Activated CD8-positive, alpha-beta memory T cell treated with anti-CD3 and anti-CD28 coated beads, Interleukin-2, amount 50 U/mL, for 1 hour (primary cell): ENCODE measurements around the gene HRH3.

Experiments
- DNase-seq: peaks from one replicate; pipeline ENCODE4 v3.0.0-alpha.2; 2020; ENCODE audit errors: extremely low read depth

The HRH3 gene

DNA sequence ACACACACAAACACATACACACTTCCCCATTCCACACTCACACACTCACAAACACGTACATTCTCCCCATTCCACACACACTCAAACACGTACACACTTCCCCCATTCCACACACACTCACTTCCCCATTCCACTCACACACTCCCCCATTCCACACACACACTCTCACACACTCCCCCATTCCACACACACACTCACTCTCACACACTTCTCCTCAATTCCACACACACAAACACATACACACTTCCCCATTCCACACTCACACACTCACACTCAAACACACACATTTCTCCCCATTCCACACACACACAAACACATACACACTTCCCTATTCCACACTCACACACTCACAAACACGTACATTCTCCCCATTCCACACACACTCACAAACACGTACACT lies 9.6 kb upstream of the HRH3 start:
- DNase-seq: no peak

DNA sequence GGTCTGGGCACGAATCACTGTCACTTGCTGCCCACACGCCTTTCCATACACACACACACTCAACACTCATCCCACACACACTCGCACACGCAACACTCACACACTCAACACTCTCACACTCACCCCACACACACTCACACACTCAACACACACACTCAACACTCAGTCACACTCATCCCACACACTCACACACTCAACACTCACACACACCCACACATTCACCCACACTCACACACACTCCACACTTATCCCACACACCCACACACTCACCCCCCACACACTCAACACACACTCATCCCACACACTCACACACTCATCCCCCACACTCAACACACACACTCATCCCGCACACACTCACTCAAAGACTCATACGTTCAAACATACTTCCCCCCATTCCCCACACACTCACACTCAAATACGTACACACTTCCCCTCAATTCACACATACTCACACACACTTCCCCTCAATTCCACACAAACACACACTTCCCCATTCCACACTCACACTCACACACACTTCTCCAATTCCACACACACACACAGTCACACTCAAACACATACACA lies 9.0 kb upstream of the HRH3 start:
- DNase-seq: no peak

DNA sequence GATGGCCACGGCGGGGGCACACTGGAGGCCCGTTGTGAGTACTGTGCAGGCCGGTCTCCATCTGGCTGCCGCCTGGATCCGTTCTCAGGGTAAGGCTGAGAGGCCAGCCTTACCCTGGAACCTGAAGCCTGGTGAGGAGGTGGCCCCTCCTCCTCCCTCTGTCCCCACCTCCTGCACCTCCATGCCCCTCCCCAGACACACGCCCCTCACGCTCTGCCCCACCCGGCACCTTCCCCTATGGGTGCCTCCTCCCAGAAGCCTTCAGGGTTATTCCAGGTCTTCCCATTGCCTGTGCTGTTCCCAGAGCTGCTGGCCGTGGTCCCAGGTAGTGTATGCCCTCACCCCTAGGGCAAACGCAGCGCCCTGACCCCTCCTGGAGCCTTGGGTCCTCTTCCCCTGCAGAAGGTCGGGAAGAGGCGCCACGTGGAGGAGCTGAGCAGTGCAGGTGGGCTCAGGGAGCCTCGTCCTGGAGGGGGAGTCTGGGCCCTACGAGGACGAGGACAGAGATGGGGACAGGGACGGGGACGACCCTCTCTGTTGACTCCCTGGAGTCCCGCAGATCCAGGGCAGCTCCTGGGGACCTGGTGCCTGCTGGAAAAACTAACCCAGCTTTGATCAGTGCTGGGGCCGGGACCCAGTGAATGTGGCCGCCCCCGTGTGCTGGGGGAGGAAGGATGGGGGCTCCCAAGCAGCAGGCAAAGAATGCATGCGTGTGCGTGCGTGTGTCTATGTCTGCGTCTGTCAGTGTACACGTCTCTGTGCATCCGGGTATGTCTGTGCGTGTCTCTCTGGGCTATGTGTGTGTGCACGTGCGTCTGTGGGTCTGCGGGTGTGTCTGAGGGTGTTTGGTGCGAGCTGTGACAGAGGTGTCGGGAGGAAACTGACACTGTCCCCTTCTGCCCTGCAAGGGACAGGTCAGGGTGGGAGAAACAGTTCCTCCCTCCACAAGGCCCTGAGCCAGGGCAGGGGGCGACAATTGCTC lies 8.2 kb upstream of the HRH3 start:
- no peak for DNase-seq

DNA sequence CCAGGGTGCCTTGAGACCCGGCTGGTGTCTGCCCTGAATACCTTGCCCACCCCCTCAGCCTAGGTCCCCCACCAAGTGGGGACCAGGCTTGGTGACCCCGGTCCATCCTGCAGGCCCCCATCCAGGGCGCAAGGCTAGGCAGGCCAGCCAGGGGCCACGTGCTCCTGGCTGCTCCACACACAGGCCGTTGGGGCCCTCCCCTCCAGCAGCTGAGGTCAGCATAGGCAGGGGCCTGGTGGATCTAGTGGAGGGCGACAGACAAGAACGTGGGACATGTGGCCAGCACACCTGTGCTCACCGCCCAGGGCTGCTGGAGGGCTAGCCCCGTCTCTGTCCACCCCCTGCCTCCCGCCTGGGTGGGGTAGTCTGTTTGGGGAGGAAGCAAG lies 7.5 kb upstream of the HRH3 start:
- DNase-seq: no peak

DNA sequence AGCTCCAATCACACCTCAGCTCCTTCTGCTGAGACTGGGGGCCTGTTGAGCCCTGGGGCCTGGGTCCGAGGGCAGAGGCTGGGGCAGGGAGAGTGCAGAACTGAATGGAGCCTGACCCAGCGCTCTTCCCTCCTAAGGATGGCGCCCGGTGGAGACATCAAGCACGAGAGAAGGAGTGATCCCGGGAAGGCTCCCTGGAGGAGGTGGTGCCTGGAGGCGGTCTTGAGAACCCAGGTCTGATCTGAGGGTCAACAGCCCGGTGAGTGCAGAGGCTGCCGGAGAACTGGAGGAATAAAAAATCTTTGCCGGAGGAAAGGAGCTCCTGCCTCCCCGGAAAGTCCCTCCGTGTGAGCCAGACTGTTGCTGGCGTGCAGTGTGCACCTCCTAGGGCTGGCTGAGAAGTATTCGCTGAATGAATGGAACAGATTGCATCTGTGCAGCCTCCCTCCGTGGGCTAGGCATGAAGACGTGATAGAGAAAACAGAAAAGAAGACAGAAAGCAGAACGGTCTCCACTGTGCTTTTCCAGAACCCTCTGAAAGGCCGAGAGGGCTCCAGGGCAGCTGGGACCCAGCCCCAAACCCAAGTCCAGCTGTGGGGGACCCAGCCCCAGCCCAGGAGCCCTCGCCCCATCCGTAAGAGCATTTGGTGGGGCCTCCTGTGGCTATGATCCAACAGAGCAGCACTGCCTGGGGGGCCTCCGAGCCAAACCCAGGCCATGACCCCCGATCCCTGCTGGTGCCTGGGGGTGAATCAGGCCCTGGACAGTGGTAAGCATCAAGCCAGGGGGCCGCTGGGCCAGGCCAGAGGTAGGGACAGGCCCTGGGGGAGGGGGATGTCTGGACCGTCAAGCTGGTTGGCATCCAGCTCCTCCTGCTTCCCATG lies 6.9 kb upstream of the HRH3 start:
- DNase-seq: no peak

DNA sequence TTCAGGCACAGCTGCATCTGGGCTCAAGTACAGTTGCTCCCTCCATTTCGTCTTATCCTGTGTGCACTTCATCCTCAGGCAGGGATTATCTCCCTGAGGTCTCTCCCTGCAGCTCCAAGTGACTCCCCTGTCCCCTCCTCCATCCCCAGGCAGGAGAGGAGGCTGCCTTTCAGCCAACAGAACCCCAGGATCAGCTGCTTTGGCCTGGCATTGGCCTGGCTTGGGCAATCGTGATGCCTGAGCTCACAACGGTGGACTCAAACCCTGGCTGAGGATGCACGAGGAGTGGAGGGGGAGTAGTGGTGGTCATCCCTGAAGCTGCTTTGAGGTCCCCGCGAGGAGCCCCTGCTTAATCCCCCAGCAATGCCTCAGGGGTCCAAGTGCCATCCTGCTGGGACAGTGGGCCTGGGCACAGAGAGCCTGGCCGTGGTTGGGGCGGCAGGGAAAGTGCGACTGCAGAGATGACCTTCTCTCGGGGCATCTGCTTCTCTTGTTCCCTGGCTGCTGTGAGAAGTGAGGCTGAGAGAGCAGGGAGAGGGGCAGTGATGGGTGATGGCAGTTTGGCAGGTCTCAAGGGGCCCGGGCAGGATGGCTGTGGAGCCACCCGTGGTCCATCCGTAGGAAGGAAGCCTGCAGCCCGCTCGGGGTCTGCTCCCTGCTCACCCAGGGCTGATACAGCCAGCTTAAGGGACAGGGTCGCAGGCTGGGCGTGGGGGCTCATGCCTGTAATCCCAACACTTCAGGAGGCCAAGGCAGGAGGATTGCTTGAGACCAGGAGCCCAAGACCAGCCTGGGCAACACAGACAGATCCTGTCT lies 6.0 kb upstream of the HRH3 start:
- DNase-seq: no peak

DNA sequence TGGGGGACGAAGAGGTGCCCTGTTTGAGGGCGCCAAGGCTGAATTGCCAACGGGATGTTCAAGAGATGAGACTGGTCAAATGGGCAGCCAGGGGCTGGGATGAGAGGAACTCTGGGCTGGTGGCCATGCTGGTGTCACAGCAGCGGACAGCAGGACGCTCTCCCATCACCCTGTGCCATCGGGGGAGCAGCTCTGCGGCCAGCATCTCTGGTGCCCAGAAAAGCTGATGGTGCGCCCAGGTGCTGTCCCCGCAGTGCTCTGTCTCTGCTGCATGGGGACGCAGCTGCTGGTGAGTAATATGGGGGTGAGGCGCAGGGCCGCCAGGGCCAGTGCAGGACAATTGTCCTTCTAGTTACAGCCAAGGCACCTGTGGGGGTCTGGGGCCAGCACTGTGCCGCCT lies 4.9 kb upstream of the HRH3 start:
- DNase-seq: no peak

DNA sequence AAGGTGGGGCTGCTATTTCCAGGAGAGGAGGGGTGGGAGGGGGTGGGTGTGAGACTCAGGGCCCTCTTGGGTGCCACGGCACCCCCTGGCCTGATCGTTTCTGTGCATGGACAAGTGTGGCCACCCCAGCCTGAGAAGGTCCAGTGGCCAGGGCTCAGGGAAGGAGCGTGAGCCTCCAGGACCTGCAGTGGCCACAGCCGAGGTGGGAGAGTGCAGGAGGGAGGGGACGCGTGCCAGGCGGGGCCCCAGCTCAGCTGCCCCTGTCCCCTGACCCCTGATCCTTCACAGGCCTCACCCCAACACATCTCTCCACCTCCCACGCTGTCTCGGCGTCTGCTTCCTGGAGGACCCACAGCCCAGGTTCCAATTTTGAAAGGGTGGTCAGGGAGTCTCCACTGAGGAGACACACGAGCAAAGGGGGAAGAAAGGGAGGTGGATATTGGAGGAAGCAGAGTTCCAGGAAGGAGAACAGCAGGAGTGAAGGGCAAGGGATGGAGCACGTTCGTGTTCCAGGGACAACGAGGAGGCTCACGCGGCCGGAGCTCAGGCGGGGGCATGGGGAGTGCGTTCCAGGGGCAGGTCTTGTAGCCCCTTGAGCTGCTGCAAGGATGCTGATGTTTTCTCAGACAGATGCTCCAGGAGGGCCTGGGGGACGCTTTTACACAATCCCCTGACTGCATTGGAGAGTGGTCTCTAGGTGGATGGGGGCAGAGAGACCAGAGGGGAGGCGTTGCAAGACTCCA lies 4.2 kb upstream of the HRH3 start:
- DNase-seq: no peak

DNA sequence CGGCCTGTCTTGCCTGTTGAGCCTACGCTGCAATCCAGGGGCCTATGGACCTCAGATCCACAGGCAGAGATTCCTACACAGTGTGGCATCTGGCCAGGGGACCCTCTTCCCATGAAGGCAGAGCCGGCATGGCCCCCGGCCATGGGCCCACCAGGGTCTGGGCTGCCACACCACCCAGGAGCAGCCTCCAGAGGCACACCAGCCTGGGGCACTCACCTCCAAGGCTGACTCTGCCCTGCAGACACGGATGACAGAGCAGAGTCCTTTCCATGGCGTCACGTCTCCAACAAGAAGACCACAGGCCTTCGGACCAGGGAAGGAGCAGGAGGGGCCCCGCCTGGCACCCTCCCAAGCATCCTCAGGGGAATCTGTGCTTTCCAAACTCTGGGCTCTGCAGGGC lies 3.5 kb upstream of the HRH3 start:
- DNase-seq: no peak

DNA sequence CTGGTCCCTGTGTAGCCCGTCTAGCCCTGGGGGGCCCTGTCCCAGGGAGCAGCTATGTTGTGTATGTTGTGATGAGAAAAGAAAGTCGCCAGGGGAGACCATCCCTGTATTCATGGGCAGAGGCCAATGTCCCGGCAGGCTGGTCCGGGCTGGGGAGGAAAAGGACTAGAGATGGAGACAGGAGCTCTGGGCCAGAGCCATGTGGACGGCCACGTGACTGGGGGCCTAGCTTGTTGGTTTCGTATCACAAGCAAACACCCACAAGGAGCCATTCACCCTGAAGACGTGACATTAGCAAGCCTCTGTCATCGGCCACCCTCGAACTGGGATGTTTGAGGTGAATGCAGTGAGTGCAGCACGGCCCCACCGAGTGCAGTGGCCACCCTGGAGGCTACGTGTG lies 2.9 kb upstream of the HRH3 start:
- no peak for DNase-seq

DNA sequence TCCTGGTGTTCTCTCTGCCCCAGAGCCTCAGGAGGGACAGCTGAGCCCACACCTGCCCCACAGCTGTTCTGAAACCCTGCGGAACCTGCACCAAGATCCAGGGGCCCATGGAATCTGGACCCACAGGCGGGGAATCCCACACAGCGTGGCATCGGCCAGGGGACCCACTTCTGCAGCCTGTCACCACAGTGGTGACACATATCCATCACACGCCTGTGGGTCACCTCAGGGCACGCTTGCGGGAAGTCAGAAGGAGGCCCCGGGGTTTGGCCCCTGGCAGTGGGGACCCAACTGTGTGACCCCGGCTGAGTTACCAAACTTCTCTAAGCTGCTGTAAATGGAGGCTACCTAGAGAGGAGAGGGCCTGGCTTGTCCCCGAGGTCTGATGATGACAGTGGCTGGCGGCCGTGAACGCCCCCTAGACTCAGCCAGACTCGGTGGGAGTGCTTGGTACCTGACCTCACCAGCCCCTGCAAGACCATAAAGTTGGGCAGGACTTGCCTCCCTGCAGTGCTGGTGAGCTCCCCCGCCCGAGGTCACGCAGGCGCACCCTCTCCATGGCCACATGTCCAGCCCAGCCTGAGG lies 2.3 kb upstream of the HRH3 start:
- DNase-seq: no peak

DNA sequence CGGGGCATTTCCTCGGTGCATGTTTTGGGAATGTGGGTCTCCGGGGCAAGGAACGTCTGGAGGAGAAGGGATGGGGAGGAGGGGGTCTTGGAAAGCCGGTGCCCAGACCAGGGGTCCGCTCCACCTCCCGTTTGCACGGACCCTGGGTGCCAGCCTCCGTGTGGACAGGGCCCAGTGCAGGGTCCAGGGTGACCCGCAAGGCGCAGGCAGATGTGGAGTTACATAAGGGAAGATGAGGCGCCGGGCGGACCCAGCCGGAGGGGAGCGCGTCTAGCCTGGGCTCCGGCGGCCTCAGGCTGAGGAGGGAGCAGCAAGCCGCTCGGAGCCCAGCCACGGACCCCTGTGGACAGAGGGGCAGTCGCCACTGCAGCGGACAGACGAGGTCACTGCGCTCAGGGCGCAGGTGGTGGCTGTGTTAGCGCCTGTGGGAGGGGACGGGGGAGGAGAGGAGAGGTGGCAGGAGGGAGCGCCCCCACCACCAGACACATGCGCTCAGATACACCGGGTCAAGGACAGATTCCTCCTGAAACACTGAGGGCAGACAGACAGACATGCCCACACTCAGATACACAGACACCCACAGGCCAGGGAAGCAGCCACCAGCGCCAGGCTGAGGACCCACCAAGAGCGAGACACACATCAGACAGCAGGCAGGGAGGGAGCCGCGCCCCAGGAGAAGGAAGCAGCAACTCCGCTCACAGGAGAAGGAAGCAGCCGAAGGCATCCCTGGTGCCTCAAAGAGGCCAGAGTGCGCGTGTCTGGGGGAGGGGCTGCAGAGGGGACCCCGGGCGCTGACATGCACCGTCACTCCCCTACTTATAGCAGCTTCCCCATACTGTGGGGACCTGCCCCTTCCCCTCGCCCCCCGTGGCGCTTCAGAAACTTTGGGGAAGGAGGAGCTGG lies 839 bp upstream of the HRH3 start:
- no peak for DNase-seq

DNA sequence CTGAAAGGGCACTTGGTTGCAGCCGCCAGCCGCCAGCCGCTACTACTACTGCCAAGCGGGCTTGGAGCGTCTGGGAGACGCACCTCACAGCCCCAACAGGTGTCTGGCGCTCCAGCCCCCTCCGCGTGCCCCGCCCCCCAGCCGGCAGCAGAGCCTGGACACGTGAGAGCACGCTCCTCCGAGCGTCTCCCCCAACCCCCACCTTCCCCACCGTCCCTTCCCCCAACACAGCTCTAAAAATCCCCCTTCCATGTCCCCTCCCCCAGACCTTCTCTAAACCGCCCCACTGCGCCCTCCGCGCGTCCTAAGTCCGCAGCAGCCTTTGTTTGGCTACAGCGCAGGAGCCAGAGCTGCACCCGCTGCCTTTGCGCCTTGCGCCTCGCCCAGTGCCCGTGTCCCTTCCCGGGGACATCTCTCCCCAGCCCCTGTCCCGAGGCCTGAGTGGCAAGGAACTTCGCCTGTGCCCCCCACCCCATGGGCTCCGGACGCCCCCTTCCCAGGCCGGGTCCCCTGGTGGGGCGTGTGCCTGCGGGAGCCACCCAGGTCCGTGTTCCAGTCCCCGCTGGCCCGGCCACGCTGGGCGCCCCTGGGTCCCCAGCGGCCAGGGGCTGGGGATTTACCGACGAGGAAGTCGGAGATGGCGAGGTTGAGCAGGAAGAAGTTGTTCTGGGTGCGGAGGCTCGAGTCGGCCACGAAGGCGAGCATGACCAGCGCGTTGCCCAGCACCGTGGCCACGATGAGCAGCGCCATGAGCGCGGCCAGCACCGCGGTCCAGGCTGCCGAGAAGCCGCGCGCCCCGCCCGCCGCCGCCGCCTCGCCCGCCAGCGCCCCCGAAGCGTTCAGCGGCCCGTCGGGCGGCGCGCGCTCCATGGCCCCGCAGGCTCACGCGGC lies 732 bp downstream of the HRH3 start:
- DNase-seq: no peak

DNA sequence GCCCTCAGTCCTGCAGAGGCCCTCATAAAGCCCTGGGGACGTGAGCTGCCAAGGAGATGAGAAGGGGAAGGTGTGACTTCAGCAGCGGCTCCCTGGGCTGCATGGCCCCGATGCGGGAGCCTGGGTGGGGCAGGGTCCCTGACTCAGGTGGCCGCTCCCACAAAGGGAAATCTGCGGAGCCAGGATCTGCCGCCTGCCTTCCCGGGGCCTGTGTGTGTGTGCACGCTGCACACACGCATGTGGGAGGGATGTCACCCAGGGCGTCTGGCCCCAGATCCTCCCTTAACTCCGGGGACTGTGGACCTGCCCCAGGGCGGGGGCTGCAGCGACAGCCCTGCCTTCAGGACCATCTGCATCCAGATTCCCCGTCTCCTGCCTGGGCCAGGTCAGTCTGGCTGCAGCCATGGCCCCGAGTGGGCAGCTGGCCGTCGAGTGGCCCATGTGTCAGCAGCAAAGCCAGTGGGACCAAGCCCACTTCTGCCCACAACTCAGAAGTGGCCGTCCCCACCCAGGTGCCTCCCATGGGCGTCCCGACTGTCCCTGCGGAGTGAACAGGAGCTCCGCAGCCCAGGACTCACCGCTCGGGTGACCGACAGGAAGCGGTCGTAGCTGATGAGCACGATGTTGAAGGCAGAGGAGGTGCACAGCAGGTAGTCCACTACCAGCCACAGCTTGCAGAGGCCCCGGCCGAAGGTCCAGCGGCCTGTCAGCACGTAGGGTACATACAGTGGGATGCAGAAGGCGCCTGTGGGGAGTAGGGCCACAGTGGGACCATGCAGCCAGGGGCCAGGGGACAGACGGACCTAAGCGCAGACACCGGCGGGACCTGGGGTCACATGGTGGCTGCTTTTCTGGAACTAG lies 1.9 kb downstream of the HRH3 start:
- no peak for DNase-seq

DNA sequence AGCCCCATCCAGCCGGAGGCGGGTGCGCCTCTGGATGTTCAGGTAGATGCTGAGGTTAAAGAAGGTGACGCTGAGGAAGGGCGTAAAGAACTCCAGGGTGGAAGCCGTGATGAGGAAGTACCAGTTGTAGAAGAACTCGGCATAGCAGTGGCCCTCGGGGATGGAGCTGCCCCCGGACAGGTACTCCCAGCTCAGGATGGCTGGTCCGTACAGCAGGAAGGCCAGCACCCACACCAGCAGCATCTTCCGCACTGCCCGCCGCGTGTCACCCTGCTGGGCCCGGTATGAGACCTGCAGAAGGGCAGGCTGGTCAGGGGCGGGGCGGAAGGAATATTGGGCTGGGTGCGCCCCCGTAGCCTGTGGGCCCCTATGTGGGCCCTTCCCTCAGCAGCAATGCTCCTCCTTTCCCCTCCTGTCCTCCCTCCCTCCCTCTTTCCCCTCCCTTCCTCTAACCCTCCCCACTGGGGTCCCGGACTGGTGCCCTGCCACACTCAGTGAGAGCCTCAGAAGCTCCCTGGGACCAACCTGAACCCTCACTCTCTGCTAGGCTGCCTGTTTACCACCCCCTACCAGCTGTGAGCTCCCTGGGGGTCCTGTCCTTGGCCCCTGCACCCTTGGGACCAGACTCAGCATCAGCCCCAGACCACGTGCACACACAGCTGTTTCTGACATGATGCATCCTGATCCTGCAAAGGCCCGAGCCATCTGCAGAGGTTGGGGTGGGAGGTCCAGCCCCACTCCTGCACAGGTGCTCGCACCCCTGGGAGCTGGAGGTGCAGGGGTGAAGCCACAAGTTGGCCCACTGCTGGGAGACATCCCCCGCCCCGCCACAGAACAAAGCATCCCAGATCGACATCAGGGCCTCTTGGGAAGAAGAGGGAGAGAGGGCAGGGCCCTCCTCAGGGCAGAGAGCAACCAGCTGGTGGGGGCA lies 3.2 kb downstream of the HRH3 start:
- no peak for DNase-seq

DNA sequence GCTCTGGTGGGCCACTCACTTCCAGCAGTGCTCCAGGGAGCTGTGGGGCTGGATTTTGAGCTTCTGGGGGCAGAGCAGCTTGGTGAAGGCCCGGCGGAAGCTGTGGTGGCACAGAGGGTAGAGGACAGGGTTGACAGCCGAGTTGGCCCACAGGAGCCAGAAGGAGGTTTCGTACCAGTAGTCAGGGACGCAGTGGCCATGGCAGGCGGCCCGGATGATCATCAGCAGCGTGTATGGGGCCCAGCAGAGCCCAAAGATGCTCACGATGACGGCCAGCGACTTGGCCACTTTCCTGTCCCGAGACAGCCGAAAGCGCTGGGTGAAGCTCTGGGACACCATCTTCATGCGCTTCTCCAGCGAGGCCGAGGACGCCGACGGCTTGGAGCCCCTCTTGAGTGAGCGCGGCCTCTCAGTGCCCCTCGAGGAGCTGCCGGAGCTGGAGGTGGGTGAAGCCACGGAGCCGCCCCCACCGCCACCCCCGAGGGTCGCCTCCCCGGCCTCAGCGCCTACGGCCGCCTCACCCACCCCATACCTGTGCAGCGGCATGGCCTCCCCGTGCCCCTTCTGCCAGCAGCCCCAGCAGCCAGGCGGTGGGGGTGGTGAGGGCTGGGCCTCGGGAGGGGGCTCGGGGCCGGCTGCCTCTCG lies 4.0 kb downstream of the HRH3 start:
- DNase-seq: no peak
